ENCODE data around the gene RPL28.

Gene RPL28

DNA sequence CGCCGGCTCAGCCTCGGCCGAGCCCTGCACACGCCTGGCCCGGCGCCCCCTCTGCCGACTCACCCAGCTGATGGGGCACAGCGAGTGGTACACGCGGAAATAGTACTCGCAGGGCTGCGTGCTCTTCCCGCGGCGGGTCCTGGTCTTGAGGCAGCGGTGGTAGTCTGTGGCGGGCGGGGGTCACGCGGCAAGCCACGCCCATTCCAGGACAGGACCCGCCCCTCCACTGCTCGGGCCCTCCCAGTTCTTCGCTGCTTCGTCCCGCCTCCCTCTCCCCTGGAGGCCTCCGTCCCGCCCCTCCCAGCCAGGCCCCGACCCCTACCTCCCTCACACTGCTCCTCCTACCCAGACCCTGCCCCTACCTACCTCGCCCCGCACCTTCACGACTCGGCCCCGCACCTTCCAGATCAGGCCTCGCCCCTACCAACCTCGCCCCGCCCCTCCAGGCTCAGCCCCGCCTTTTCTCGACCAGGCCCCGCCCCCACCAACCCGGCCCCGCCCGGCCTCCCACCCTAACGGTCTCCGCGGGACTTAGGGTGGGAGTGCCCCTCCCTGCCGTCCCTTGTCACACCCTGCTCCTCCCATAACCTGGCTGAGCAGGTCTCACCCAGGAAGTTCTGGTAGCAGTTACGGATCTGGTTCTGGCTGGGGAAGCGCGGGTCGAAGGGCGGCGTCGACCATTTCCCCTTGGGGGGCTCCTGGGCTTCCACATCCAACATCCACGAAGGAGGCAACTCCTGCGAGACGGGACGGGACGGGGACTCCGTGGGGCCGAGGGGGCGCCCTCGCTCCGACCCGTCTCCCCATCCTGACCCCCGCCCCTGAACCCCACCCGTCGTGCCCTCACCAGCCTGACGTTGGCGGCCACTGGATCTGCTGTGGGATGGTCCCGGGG lies 31.7 kb upstream of the RPL28 start:
- TF ChIP-seq, protein P1, sequence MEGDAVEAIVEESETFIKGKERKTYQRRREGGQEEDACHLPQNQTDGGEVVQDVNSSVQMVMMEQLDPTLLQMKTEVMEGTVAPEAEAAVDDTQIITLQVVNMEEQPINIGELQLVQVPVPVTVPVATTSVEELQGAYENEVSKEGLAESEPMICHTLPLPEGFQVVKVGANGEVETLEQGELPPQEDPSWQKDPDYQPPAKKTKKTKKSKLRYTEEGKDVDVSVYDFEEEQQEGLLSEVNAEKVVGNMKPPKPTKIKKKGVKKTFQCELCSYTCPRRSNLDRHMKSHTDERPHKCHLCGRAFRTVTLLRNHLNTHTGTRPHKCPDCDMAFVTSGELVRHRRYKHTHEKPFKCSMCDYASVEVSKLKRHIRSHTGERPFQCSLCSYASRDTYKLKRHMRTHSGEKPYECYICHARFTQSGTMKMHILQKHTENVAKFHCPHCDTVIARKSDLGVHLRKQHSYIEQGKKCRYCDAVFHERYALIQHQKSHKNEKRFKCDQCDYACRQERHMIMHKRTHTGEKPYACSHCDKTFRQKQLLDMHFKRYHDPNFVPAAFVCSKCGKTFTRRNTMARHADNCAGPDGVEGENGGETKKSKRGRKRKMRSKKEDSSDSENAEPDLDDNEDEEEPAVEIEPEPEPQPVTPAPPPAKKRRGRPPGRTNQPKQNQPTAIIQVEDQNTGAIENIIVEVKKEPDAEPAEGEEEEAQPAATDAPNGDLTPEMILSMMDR (IDR thresholded peaks at IDR 0.05; ENCODE audit: control insufficient read depth, insufficient read depth, low read depth, low read length, missing control alignments), result no peak
- peak overlapping the region; percentile 31 for H3K4me3 ChIP-seq (ENCODE audit: control insufficient read depth, low read depth, low read length)
- DNase-seq (ENCODE audit: low read depth), result no peak

GRCh38 chr19:55354698-55355212 lies 31.0 kb upstream of the RPL28 start, which contains the start of gene COX6B2:
Gene COX6B2, minus strand, starts transcription at chr19:55354719. Its CDS starts 198 bp downstream, at chr19:55354521.
- no peak for DNase-seq (ENCODE audit: low read depth)
- H3K4me3 ChIP-seq (ENCODE audit: control insufficient read depth, low read depth, low read length), result peak within 1 kb of the TSS; percentile 31
- TF ChIP-seq, protein P1 (IDR thresholded peaks at IDR 0.05; ENCODE audit: control insufficient read depth, insufficient read depth, low read depth, low read length, missing control alignments), result no peak

- DNase-seq (ENCODE audit: low read depth), result no peak
- no peak overlapping the region for H3K4me3 ChIP-seq (ENCODE audit: control insufficient read depth, low read depth, low read length)
- TF ChIP-seq, protein P1 (IDR thresholded peaks at IDR 0.05; ENCODE audit: control insufficient read depth, insufficient read depth, low read depth, low read length, missing control alignments), result no peak
Observed at GRCh38 chr19:55355213-55355821, 30.4 kb upstream of the RPL28 start.

DNA sequence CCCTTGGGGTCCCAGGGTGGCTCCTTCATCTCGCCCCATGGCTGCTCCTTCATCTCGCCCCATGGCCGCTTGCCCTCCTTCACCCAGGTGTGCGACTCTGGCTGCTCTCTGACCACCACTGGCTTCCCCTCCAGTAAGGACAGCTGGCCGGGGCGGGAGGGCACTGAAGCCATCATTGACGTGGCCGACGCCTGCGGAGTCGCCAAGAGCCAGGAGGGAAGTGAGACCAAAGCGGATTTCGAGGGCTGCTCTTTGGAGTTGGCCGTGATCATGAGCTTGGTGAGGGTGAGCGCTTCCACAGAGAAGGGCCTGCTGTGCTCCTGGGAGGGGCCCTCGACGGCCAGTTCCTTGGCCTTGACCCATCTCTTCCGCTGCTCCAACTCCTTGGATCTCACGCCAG lies 27.2 kb upstream of the RPL28 start:
- DNase-seq (ENCODE audit: low read depth), result no peak
- no peak overlapping the region for H3K4me3 ChIP-seq (ENCODE audit: control insufficient read depth, low read depth, low read length)
- TF ChIP-seq, protein P1 (IDR thresholded peaks at IDR 0.05; ENCODE audit: control insufficient read depth, insufficient read depth, low read depth, low read length, missing control alignments), result no peak

- no peak for DNase-seq (ENCODE audit: low read depth)
- H3K4me3 ChIP-seq (ENCODE audit: control insufficient read depth, low read depth, low read length), result no peak overlapping the region
- TF ChIP-seq, protein P1 (IDR thresholded peaks at IDR 0.05; ENCODE audit: control insufficient read depth, insufficient read depth, low read depth, low read length, missing control alignments), result no peak
Observed at GRCh38 chr19:55358943-55359908, 26.5 kb upstream of the RPL28 start.

GRCh38 chr19:55360902-55361301 lies 24.8 kb upstream of the RPL28 start:
- TF ChIP-seq, protein P1 (IDR thresholded peaks at IDR 0.05; ENCODE audit: control insufficient read depth, insufficient read depth, low read depth, low read length, missing control alignments), result no peak
- no peak for DNase-seq (ENCODE audit: low read depth)
- H3K4me3 ChIP-seq (ENCODE audit: control insufficient read depth, low read depth, low read length), result no peak overlapping the region
